GM21576 (cell line): Measurements from ENCODE around the gene SRSF4.

Source experiments
- ATAC-seq: cut with Tn5 transposase; IDR thresholded peaks from one replicate; pipeline ENCODE4 v1.9.1; 2021; ENCODE audit warnings: mild to moderate bottlenecking, moderate library complexity; ENCODE audit not compliant: unreplicated experiment

The SRSF4 gene

DNA sequence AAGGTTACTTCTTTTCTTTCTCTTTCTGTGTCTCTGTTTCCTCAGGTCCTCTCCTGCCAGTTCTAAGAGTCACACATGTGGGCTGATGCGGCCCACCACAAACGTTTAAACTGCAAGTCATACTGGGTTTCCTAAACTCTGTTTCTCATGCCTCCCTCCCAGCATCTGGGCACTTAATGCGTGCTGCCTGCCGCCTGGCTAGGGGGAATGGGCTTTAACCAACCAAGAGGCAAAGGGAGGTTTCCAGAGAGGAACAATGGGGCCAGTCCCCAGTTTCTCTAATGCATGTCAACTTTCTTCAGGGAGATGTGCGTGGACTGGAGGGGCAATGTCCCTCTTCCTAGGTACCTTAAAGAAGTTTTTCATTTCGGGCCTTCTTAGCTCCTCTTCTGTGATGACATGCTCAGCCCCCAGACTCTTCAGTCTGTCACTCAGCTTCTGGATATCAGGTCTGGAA, 19.9 kb upstream of the SRSF4 start:
- ATAC-seq: no peak

DNA sequence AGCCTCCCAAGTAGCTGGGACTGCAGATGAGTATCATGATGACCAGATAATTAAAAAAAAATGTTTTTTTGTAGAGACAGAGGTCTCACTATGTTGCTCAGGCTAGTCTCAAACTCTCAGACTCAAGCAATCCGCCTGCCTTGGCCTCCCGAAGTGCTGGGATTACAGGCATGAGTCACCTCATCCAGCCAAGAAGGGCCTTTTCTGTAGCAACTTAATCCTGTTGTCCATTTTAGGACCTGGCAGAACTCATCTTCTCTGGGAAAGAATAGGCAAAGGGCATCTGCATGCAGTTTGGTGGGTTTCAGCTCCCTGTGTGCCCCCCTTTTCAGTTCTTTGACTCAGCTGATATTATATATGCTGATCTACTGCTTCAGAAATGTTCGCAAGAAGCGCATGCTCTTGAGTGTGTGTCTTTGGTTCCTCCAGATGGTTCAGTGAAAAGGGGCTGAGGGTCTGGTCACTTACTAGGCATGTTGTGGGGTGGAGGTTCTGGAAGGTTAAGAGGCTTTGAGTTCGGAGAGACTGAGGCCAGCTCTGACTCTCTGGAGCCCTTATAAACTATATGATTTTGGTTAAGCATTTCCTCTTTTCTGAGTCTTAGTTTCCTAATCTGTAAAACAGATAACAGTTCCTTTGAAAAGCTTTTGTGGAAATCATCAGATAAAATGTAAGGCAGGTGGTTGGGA, 19.4 kb upstream of the SRSF4 start:
- no peak for ATAC-seq

- ATAC-seq: no peak
These were observed 16.3 kb upstream of the SRSF4 start for GRCh38 chr1:29197993-29198392.

DNA sequence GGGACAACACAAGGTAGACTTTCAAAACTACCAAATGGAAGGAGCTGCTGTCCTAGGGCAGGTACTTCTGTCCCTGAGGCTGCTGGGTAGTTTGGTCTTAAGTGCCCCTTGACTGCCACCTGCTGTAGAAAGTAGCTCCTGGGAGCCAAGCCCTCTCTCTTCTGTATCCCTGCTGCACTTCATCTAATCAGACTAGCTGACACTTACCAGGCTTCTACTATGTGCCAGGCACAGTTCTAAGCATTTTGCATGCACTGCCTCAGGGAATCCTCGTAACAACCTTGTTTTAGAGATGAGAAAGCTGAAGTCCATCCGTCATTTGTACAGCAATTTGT, 15.9 kb upstream of the SRSF4 start:
- ATAC-seq: no peak

DNA sequence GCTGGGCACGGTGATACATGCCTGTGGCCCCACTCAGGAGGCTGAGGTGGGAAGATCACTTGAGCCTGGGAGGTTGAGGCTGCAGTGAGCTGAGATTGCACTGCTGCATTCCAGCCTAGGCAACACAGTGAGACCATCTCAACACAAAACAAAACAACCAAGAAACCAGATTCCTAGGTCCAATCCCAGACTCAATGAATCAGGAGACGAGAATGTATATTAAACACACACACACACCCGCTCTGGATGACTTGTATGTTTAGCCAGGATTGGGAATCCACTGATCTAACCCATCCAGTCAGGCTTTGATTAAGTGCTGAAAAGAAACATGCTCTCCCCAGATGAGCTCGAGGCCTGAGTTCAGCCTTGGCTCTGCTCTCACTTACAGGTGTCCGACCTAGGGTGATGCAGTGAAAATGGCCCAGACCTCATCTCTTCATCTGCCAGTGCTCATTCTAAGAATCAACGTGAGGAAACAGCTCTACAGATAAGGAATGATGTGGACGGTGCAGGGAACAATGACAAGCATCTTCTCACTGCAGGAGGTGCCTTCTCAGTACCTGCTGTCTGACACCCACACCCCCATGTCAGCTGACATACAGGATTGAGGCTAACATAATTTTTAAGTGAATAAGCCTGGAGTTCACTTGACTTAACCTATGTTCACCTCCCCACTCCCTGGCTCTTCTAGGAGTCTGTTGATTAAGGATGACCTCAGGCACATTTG, 15.3 kb upstream of the SRSF4 start:
- ATAC-seq: no peak

DNA sequence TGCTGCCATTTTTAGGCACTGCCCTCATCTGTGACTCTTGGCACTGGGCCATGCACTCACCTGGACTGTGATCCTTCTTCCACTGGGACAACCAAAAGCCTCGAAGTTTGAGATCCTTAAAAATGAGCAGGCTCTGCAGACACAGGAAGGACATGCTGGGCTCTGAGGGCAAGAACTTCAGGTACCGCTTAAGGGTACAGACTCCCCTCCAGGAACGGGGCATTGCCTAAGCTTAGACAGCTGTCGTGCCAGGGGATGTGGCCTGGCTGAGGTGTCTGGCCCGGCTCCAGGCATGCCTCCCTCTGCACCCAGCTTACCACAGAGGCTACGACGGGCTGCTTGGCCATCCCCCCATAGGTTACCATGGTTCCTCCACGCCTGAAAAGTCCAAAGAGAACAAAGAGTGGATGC, 14.2 kb upstream of the SRSF4 start:
- no peak for ATAC-seq

GRCh38 chr1:29193879-29194455, 12.3 kb upstream of the SRSF4 start:
- no peak for ATAC-seq

DNA sequence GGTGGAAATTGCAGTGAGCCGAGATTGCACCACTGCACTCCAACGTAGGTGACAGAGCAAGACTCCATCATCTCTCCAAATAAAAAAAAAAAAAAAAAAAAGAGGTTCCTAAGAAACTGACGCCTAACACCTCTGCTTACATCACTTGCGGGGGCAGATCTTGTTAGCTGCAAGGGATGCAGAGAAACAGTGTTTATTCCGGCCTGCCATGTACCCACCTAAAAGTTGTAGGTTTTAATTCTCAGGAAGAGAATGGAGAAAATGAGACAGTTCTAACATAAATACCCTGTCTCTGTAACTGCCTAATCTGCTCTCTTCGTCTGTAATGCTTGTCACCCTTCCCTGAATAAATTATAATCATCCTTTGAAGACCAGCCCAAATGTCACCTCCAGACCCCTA, 9.0 kb upstream of the SRSF4 start:
- no peak for ATAC-seq

DNA sequence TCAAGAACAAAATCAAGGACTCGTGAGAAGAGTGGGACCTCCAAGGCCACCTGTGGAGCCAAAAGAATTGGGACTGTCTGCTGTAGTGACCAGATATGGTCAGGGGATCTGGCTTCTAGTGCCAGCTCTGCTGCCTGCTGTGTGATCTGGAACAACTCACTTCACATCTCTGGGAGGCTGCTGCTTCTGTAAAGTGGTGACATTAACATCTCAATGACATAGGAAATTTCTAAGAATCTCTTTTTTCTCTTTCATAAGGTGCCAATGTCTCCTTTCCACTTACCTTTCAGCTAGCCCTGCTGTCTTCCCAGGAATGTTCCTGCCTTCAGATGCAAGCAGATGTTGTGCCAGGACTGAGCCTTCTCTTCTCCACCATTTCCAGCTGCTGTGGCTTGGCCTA, 5.0 kb upstream of the SRSF4 start:
- ATAC-seq: no peak

DNA sequence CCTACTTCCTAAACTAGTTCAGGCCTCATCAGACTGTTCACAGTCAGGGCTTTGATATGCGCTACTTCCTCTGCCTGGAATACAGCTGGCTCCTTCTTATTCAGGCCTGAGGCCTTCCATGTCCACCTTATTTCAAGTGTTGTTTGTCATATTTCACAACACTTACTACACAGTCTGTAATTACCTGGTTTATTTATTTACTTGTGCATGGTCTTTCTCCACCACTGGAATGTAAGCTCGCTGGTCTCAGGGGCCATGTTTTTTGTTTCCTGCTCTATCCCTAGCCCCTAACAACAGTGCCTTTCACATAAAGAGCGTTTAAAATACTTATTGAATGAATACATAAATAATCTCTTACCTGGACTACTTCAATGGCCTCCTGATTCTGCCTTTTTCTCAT, 4.6 kb upstream of the SRSF4 start:
- no peak for ATAC-seq

DNA sequence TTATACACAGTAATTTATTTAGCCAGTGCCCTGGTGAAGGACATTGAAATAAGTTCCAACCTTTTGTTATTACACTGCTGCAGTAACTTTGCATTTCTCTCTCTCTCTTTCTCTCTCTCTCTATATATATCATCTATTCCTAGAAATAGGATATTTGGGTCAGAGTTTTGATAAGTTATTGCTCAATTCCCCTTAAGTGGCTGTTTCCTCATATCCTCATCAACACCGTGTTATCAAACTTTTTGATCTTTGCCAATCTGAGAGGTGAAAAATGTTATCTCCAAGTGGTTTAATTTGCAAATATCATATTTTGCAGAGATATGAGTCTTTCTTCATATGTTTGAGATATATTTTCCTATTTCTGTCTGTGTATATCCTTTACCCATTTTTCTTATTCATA, 1.6 kb upstream of the SRSF4 start:
- no peak for ATAC-seq

DNA sequence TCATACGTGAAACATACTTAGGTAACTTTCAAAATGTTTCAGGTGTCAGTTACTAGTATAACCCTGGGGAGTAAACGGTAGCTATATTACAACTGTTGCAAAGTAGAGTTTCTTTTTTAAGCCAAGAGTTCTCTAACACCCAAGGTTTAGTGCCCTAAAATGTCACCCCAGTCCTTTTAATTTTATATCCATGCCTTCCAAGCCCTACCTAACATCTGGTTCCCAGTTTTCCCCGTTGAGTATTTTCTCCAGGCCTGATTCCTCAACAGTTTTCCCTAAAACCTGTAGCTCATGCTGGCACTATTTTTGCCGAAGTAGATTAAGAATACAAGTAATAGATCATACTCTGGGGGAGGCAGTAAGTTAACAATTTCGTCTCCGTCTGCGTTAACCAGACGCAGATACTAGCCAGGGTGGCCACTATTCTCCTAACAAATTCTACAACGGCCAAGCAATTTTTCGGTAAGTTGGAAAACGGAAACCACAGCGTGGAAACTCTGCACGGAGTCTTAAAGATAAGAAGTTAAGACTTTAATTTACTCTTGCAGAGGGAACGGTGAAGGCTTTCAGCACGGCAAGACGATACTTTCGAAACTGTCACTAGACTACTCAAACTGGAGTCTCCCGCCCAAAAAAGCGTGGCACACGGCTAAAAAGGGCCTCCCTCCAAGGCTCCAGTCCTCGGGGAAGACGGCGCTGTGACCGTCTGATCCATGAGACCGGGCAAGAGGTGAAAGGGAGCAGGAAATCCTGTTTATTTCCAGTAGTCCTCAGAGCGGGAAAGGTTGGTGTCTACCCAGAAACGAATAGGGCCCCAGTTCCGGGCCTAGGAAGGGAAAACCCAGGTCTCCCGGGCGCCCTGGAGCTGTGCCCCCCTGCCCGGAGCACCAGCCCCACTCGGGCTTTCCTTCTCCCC, 945 bp downstream of the SRSF4 start:
- peak; percentile 3 for ATAC-seq

GRCh38 chr1:29179641-29180184, 2.0 kb downstream of the SRSF4 start:
- no peak for ATAC-seq

DNA sequence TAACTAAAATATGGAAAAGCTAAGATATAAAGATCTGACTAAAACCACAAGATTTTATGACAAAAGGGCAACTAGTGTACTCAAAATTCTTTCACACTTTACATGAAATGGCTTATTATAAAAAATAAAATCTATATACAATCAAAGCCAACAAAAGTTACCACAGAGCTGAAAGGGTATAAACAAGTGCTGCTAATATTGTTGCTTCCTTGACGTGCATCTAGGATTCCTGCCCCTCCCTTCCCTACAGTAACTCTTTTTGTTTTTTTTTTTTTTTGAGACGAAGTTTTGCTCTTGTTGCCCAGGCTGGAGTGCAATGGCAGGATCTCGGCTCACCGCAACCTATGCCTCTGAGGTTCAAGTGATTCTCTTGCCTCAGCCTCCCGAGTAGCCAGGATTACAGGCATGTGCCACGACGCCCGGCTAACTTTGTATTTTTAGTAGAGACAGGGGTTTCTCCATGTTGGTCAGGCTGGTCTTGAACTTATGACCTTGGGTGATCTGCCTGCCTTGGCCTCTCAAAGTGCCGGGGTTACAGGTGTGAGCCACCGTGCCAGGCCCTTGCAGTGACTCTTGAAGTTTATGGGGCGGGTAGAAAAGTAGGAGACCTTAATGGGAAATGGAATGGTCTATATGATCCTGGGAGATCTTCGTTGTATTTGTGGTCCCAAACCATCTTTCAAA, 4.5 kb downstream of the SRSF4 start:
- ATAC-seq: no peak

GRCh38 chr1:29176576-29176975, 5.1 kb downstream of the SRSF4 start:
- ATAC-seq: no peak

DNA sequence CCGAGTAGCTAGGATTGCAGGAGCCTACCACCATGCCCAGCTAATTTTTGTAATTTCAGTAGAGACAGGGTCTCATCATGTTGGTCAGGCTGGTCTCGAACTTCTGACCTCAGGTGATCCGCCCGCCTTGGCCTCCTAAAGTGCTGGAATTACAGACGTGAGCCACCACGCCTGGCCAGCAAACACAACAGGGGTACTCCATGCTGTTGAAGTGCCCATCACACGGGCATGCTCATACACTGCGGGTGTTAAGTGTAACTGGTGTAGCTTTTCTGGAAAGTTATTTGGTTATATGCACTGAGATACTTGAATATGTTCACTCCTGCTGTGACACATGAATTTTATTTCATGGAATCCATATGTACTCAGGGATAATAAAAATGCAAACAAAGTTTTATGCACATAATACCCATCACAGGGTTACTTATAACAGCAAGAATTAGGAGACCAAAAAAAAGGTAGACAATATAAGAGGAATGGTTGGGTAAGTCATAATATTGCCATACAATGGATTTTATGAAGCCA, 9.2 kb downstream of the SRSF4 start:
- ATAC-seq: no peak

- ATAC-seq: no peak
These were observed 10.2 kb downstream of the SRSF4 start for GRCh38 chr1:29171521-29171920.

DNA sequence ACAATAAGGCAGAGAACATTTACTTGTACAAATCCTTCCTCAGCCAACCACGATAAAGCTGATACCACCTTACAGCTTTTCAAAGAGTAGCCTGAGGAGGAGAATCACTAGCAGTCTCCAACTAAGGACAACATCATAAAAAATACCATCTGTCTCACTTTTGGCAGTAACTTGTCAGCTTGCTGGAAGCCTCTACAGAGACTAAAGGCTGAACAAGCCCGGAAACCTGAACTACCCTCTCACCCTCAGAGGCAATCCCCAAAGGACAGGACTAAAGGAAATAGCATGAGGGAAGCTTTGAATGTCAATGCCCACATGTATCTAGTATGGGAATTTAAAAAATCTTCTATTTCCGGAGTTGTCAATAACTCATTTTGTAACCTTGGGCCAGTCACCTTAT, 10.6 kb downstream of the SRSF4 start:
- ATAC-seq: no peak

- ATAC-seq: no peak
These were observed 11.7 kb downstream of the SRSF4 start for GRCh38 chr1:29169976-29170375.

GRCh38 chr1:29167904-29168303, 13.8 kb downstream of the SRSF4 start:
- ATAC-seq: no peak
